Limb (tissue), 2 donors: ENCODE measurements around the gene SRRM3.
A peak's percentile ranks its signal among the peaks of the same experiment; 100 is the strongest.
"Not testable (repeated sequence)": the region's sequence is repeated elsewhere in the genome, so short reads cannot be mapped to it uniquely, and the experiment has no call there.

Experiments used
- DNase-seq, 2 donors: peaks; one replicate each; pipeline ENCODE4 v3.0.0-alpha.2; 2016; ENCODE audit errors: extremely low spot score in 2 of 2

The SRRM3 gene

DNA sequence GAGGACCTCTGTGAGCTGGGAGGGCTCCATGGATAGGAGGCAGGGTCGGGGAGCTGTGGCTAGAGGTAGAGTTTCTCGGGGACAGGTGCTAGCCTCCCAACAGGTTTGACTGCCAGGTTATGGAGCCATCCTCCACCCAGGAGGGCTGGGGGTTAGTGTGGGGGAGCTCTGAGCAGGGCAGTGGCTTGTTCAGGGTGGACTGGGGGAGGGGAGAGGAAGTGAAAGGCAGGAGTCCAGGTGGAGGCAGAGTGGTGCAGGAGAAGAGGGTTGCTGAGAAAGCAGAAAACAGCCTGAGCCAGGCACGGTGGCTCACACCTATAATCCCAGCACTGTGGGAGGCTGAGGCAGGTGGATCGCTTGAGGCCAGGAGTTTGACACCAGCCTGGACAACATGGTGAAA, 60.2 kb downstream of the SRRM3 start:
- DNase-seq = no peak

DNA sequence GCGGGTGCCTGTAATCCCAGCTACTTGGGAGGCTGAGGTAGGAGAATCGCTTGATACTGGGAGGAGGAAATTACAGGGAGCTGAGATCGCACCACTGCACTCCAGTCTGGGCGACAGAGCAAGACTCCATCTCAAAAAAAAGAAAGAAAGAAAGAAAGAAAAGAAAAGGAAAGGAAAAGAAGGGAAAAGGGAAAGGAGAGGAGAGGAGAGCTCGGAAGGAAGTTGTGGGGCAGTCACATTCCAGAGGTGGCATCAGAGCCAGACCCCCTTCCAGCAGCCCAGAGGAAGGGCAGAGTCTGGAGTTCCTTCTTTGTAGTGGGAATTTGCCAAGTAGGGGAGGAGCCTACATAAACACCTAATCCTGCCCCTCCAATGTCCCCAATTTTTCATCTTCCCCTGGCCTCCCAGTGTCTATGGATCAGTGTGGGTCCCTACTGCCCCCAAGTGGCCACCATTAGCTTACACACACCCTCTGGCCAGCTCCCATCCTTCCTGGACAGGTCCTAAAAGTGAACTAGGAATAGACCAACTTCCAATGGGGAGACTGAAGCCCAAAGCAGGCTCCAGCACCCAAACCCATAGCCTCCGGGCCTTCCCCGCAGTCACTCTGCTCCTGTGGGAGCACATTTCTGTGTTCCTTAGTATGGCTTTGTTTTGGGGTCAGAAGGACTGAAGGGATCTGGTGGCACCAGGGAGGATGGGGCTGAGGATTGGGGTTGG, 61.1 kb downstream of the SRRM3 start:
- DNase-seq = peak in 1 of 2 donors; percentile 62

DNA sequence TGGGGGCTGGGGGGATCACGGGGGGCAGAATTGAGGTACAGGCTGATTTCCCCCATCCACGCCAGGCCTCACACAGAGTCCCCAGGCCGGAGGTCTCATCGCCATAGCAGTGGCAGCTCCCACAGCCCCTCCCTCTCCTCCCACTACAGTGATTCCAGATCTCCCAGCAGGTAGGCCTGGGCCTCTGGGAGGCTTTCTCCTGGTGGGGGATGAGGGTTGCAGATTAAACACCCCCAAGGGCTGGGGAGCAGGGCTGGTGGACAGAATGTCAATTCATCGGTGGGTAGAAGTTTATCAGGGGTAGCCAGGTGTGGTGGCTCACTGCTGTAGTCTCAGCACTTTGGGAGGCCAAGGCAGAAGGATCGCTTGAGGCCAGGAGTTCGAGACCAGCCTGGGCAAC, 63.6 kb downstream of the SRRM3 start:
- no peak for DNase-seq

DNA sequence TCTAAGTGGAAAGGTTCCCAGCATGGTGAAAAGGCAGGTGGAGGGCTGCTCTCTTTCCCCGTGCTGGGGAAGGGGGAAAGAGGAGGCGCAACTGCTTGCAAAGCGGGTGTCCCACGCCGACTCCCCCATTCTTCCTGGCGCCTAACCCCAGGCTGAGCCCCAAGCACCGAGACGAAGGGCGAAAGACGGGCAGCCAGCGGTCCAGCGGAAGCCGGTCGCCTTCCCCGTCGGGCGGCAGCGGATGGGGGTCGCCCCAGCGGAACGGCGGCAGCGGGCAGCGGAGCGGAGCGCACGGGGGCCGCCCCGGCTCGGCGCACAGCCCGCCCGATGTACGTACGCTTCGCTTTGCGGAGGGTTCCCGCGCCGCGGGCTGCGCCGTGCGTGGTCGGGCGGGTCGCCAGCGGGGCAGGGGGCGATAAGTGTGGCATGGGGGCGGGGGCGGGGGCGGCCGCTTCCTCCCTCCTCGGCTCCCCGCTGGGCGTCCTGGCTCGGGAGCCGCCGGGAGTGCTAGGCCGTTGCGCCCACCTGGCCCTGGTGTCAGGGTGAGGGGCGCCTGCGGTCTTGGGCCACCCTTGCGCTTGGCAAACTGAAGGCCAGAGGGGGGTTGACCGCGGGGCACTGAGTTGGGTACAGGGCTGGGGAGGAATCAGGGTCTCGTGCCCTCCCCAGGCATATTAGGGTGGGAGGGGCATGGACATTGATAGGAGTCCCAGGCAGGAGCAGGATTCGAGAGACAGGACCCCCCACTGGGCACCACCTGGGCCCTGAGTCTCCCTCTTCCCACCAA, 65.6 kb downstream of the SRRM3 start:
- no peak for DNase-seq

DNA sequence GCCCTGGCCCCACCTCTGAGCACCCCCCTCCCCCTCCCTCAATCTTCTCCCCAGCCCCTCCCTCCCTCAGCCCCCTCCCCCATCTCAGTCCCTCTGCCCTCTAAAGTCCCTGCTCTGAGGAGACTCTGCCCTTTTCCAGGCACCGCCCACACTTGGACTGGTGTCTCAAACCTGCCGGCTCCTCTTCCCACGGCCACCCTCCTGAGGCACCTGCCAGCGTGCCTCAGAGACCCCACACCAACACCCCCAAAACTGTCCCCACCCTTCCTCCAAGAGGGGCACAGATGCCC, 66.1 kb downstream of the SRRM3 start:
- no peak for DNase-seq

DNA sequence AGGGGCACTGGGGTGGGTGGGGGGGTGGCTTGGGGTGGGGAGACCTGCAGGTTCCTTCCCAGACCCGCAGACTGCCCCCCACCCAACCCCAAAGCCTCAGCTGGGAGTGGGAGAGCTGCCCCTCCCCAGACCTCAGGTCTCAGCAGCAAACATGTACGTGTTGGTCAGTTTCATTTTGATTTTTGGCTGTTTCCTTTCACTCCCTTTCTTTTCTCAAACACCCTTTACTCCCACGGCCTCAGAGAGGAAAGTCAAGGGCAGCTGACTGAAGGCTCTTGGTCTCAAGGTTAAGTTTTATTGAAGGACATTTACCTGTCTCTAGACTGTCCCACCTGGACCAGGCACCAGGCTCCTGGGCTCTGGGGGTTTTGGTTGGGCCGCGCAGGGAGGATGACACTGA, 66.7 kb downstream of the SRRM3 start:
- no peak for DNase-seq

DNA sequence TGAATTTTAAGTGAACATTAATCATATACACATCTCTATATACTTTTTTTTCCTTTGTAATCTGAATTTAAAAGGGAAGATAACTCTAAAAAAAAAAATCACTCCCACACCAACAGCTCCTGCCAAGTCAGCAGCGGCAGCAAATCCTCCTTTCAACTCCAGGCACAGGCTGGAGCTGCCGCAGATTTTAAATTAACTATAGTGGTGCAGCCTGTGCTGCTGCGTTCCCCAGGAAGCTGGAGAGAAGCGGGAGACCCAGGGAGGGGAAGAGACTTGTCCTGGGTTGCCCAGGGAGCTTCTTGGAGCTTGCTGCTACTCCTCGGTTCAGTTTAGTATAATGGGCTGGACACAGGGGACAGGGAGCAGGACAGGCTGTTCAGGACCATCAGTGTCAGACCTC, 68.2 kb downstream of the SRRM3 start:
- DNase-seq = no peak

DNA sequence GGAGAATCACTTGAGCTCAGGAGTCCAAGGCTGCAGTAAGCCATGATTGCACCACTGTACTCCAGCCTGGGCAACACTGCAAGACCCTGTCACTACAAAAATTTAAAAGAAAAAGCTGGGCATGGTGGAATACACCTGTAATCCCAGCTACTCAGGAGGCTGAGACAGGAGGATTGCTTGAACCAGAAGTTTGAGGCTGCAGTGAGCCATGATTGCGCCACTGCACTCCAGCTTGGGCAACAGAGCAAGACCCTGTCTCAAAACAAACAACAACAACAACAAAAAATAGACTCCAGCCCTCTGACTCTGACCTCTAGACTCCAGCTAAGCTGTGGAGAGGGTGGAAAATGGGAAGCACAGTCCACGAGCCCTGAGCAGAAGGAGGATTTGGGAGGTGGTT, 69.7 kb downstream of the SRRM3 start:
- DNase-seq = not testable (repeated sequence)

DNA sequence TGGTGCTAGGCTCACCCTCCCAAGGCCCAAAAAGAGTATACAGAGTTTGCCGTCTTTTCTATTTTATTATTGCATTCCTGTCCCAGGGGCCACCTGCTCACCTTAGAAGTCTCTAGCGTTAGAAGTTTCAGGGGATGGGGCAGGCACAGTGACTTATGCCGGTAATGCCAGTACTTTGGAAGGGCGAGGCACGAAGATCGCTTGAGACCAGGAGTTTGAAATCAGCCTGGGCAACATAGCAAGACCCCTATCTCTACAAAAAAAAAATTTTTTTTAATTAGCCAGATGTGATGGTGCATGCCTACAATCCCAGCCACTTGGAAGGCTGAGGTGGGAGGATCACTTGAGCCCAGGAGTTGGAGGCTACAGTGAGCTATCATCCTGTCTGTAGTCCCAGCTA, 70.4 kb downstream of the SRRM3 start:
- no peak for DNase-seq

DNA sequence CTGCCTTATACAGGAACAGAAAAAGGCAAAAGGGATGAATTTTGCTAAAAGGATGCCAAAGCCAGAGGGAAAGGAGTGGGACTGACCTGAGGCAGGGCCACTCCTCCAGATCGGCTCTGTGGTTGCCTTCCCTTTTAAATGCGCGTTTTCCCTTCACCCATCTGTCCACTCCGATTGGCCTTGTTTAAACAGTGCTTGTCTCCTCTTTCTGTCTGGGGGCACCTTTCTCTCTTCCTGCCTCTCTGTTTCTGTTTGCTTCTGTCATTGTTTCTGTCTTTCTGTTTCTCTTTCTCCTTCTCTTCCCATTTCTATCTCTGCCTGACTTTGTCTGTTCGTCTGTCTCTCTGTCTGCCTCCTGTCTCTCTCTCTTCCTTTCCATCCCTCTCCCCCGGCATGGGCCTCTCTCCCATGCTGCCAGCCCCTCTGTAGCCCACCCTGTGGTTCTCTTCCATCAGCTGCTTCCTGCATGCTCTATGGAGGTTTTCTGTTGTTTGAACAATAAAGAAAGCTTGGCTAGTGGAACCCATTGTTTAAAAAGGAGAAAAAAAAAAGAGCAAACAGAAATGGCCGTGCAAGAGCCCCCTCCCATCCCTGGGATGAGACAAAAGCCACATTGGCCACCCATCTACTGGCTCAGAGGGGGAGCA, 71.3 kb downstream of the SRRM3 start:
- no peak for DNase-seq

DNA sequence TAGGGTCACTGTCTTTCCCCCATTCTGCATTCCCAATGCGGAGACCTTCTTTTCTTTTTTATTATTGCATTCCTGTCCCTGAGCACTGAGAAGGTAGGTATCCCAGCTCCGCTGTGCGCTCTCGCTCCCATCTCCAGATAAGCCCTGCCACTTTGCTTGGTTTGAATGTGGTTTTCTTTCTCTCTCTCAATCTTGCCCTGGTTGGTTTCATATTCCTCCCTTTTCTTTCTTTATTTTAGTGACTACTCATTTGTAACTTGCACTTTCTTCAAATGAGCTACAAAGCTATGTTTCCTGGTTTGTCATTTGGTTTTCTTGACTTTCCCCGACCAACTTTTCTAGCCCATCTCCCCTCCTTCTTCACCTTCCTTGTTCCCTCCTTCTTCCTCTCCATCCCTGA, 71.8 kb downstream of the SRRM3 start:
- no peak for DNase-seq

DNA sequence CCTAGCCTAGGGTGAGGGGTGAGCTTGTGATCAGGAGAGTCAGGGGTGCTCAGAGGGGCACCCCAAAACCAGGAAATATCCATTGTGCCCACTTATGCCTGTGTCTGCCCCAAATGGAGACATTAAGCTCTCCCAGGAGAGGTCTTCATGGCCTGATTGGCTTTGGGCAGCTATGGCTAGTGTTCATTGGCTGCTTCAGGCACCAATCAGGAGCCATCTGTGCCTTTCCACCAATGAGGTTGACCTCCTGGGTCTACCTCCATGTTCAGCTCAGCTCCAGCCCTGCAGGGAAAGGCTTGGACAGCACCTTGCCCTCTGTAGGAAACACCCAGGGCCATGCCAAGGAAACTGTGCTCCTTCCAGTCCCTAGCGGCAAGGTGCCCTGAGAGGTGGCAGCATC, 76.8 kb downstream of the SRRM3 start:
- no peak for DNase-seq

DNA sequence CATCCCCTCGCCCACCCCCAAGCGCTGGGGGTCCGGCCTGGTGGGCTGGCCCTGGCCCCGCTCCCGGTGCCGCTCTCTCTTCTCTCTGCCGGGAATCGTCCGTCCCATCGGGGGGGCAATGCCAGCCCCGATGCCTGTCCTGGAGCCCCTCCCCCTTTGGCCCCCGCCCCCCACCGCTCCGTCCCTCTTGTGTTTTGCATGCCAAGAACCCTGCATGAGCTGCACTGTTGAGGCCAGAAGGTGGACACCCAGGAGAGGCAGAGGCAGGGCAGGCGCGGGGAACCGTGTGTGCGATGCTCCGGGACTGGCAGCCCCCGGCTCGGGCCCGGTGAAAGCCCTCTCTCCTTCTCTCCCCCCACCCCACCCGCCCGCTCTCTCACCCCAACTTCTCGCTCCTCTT, 78.7 kb downstream of the SRRM3 start:
- DNase-seq = no peak

DNA sequence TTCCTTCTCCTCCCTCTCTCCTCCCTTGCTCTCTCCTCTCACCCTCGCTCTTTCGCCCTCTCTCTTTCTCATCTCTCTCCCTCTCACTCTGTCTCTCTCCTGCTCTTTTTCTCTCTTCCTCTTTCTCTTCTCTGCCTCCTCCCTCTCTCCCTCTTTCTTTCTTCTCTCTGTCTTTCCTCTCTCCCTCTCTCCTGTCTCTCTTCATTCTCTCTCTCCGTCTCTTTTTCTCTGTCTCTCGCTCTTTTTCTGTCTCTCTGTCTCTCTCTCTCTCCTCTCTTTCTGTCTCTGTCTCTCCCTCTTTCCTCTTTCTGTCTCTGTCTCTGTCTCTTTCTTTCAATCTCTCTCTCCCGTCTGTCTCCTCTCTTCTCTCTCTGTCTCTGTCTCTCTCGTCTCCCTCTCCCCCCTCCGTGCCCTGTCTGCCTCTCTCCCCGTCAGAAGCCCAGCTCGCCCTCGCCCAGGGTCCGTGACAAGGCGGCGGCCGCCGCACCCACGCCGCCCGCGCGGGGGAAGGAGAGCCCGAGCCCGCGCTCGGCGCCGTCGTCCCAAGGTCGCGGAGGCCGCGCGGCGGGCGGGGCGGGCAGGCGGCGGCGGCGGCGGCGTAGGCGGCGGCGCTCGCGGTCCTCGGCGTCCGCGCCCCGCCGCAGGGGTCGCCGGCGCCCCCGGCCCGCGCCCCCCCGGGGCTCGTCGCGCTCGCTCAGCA, 79.5 kb downstream of the SRRM3 start:
- no peak for DNase-seq

DNA sequence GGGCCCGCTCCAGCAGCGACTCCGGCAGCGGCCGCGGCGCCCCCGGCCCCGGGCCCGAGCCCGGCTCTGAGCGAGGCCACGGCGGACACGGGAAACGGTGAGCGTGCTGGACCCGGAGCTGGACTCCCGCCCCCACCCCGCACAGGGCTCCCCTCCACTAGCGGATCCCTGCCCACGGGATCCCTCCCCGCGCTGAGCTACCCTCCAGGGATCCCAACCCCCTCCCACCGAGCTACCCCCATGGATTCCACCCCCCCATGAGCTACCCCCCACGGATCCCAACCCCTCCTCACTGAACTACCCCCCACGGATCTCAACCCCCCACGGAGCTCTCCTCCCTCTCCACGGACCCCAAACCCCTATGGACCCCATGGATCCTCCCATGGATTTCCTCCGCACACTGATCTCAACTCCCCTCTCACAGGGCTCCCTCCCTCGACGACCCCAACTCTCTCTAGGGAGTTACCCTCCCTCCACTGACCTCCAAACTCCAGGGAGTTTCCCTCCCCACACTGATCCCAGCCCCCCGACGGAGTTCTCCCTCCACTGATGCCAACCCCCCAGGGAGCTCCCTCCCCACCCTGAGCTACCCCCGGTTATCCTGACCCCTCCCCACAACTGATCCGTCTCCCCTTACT, 80.1 kb downstream of the SRRM3 start:
- DNase-seq = no peak

DNA sequence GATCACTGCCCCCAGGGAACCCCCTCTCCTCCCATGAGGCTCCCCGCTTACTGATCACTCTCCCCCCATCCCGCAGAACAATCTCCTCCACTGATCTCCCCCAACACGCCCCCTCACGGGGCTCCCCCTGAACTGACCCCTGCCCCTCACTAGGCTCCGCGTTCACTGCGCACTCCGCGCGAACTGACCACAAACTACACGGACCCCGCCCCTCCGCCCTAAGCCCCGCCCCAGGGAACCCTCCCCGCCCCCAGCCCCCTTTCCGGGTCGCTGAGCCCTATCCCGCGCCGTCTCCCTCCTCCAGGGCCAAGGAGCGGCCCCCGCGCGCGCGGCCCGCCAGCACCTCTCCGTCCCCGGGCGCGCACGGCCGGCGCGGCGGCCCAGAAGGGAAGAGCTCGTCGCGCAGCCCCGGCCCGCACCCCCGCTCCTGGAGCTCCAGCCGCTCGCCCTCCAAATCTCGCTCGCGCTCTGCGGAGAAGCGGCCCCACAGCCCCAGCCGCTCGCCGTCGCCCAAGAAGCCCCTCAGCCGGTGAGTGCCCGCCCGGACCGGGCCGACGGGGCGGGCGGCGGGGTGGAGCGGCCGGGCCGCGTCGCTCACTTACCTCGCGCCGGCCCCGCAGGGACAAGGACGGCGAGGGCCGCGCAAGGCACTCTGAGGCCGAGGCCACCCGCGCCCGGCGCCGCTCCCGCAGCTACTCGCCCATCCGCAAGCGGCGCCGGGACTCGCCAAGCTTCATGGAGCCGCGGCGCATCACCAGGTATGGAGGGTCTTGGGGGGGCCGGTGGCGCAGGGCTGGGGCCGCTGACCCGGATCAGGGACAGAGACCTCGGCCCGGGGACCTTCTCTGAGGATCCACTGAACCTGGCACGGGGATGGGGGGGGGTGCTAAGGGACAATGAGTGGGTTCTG, 80.9 kb downstream of the SRRM3 start:
- peak in 1 of 2 donors; percentile 55 for DNase-seq

DNA sequence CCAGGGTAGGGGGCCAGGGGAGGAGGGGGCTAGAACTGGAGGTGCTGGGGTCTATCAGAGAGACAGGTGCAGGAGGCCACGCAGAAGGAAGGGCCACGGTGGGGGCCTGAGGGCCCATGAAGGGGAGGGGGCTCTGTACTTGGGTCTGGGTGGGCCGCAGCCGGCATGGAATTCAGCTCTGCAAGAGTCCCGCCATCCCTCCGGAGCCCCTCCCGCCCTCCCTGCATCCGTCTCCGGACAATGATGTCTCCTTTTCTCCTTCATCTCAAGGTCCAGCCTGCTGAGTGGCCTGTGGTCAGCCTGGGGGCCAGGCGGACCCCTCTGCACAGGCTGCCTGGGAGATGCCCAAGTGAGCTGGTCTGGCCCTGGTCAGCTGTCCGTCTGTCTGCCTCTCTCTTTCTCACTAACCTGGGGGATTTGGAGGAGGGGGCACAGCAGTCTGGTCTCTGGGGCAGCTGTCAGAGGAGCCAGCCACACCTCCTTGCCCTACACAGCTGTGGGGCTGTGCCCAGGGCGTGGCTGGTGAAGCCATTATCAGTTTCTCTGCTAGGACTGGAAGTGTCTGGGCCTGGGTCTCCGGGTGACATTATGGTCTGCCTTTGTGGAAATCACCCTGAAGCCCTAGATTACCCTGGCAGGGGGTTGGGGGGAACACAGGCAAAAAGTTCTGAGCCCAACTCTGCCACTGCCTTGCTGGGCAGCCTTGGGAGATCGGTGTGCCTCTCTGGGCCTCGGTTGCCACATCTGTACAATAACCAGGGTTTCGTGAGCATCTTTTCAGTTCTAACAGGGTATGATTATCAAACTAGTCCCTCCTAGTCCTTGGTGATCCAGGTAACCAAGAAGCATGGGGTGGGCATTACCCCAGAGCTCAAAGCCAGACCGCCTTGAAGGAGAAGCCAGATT, 81.8 kb downstream of the SRRM3 start:
- no peak for DNase-seq

DNA sequence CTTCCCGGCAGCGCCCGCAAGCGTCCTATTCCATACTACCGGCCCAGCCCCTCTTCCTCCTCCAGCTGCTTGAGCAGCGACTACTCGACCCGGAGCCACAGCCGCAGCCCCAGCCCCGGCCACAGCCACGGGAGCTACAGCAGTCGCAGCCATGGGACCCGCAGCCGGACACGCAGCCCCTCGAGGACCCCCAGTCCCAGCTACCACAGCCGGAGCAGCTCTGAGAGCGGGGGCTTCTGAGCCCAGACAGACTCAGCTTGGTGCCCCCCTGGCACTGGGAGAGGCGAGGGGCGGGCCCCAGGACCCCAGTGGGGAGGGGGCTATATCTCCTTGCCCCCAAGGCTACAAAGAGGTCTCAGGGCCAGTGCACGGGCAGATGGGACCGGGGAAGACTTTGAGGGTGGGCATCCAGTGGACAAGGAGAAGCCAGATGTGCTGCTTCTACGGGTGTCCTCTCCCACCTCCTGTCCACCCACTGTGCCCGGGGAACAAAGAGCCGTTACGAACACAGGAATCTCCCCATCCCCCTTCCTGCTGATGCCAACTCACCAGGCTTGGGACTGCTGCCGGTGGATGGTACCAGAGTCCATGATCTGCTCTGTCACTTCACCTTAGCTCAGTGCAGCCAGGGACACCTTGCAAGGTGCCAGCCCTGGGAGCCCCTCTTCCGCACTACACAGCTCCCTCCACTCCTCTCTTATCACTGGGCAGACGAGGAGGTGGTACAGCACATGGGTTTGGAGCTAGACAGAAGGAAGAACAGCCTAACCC, 84.1 kb downstream of the SRRM3 start:
- no peak for DNase-seq

DNA sequence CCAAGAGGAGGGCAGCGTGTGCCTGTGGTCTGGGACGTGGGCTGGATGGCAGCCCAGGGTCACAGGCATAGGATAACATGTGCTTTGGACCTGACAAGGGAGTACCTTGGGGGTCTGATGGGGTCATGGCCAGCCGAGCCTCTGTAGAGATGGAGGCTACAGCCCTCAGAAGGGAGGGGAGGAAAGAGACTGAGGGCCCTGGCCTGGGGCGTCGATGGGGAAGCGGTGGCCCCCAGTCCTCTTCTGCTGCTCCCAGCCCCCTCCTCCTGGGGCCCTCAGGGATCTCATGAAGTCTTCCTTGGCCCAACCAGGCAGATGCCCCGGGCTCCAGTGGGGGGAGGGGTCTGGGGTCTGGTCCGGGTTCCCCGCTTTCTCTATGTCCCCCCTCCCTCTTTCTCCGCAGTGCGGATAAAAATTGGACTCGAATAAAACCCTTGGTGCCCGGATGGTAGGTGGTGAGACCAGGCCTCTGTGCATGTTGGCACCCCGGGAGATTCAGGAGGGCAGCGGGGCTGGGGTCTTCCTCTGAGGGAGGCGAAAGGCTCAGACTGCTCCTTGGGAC, 85.2 kb downstream of the SRRM3 start:
- no peak for DNase-seq
